Measurements from ENCODE around the gene PTGER2.

Gene PTGER2

GRCh38 chr14:52305014-52305413 lies 9.1 kb upstream of the PTGER2 start:
- DNase-seq (ENCODE audit: low spot score): no peak

- DNase-seq (ENCODE audit: low spot score): no peak
These were observed 6.7 kb upstream of the PTGER2 start for GRCh38 chr14:52307376-52307775.

GRCh38 chr14:52307905-52308304 lies 6.2 kb upstream of the PTGER2 start:
- no peak for DNase-seq (ENCODE audit: low spot score)

GRCh38 chr14:52310541-52310940 lies 3.6 kb upstream of the PTGER2 start:
- DNase-seq (ENCODE audit: low spot score): no peak

- DNase-seq (ENCODE audit: low spot score): no peak
These were observed 1.2 kb upstream of the PTGER2 start for GRCh38 chr14:52312931-52313355.

- no peak for DNase-seq (ENCODE audit: low spot score)
These were observed 650 bp upstream of the PTGER2 start for GRCh38 chr14:52313462-52313861.

- DNase-seq (ENCODE audit: low spot score): no peak
These were observed 663 bp downstream of the PTGER2 start for GRCh38 chr14:52314595-52315354.

GRCh38 chr14:52315355-52315718 lies 1.2 kb downstream of the PTGER2 start:
- no peak for DNase-seq (ENCODE audit: low spot score)

GRCh38 chr14:52318062-52318461 lies 4.0 kb downstream of the PTGER2 start:
- no peak for DNase-seq (ENCODE audit: low spot score)

- no peak for DNase-seq (ENCODE audit: low spot score)
These were observed 4.9 kb downstream of the PTGER2 start for GRCh38 chr14:52318826-52319645.

- DNase-seq (ENCODE audit: low spot score): no peak
These were observed 5.8 kb downstream of the PTGER2 start for GRCh38 chr14:52319919-52320318.

- DNase-seq (ENCODE audit: low spot score): peak; percentile 88
These were observed 11.0 kb downstream of the PTGER2 start for GRCh38 chr14:52325126-52325525.

- no peak for DNase-seq (ENCODE audit: low spot score)
These were observed 11.5 kb downstream of the PTGER2 start for GRCh38 chr14:52325630-52326029.

- peak; percentile 66 for DNase-seq (ENCODE audit: low spot score)
These were observed 13.5 kb downstream of the PTGER2 start for GRCh38 chr14:52327374-52328226.

- no peak for DNase-seq (ENCODE audit: low spot score)
These were observed 14.2 kb downstream of the PTGER2 start for GRCh38 chr14:52328276-52328675.

GRCh38 chr14:52329678-52330369 lies 15.7 kb downstream of the PTGER2 start:
- peak; percentile 69 for DNase-seq (ENCODE audit: low spot score)

- DNase-seq (ENCODE audit: low spot score): no peak
These were observed 18.2 kb downstream of the PTGER2 start for GRCh38 chr14:52332269-52332668.

GRCh38 chr14:52333108-52333507 lies 19.0 kb downstream of the PTGER2 start:
- no peak for DNase-seq (ENCODE audit: low spot score)

GRCh38 chr14:52333823-52334657 lies 19.9 kb downstream of the PTGER2 start:
- DNase-seq (ENCODE audit: low spot score): no peak

GRCh38 chr14:52336241-52336640 lies 22.1 kb downstream of the PTGER2 start:
- no peak for DNase-seq (ENCODE audit: low spot score)

All from activated CD4-positive, alpha-beta T cell treated with anti-CD3 and anti-CD28 coated beads, Interleukin-2, Interleukin-4, amounts not matched to agents 100 ng/mL and 50 ng/mL, durations not matched to agents 16 hours and 8 hours (primary cell).